GM18511 (cell line): Measurements from ENCODE around the gene XRN2.
"Not testable (repeated sequence)": the region's sequence is repeated elsewhere in the genome, so short reads cannot be mapped to it uniquely, and the experiment has no call there.

Experiments
- ATAC-seq: cut with Tn5 transposase; IDR thresholded peaks from one replicate; pipeline ENCODE4 v1.9.1; 2021; ENCODE audit warnings: mild to moderate bottlenecking, moderate library complexity; ENCODE audit not compliant: unreplicated experiment

The XRN2 gene

GRCh38 chr20:21387528-21387927 is 84.4 kb downstream of the XRN2 start:
- no peak for ATAC-seq

- ATAC-seq, result no peak
Measured at GRCh38 chr20:21388566-21388965, 85.4 kb downstream of the XRN2 start.

GRCh38 chr20:21389368-21389767 is 86.2 kb downstream of the XRN2 start:
- ATAC-seq, result no peak

GRCh38 chr20:21390768-21391167 is 87.6 kb downstream of the XRN2 start:
- ATAC-seq, result no peak

- no peak for ATAC-seq
Measured at GRCh38 chr20:21391185-21391971, 88.2 kb downstream of the XRN2 start.

- ATAC-seq, result no peak
Measured at GRCh38 chr20:21391972-21392352, 88.8 kb downstream of the XRN2 start.

GRCh38 chr20:21393166-21393565 is 90.0 kb downstream of the XRN2 start:
- no peak for ATAC-seq

GRCh38 chr20:21393816-21394519 is 90.8 kb downstream of the XRN2 start:
- ATAC-seq, result no peak

- no peak for ATAC-seq
Measured at GRCh38 chr20:21394551-21394950, 91.4 kb downstream of the XRN2 start.

GRCh38 chr20:21395051-21395665 is 92.0 kb downstream of the XRN2 start:
- ATAC-seq, result no peak

GRCh38 chr20:21395666-21396598 is 92.8 kb downstream of the XRN2 start:
- no peak for ATAC-seq

- ATAC-seq, result no peak
Measured at GRCh38 chr20:21396599-21397340, 93.6 kb downstream of the XRN2 start.

GRCh38 chr20:21397341-21398108 is 94.4 kb downstream of the XRN2 start, which contains the start of gene NKX2-4:
NKX2-4 (minus strand) TSS chr20:21397526; CDS start chr20:21397399, 127 bp downstream.
- no peak for ATAC-seq

- no peak for ATAC-seq
Measured at GRCh38 chr20:21398109-21399004, 95.2 kb downstream of the XRN2 start.

GRCh38 chr20:21399005-21399475 is 95.9 kb downstream of the XRN2 start:
- ATAC-seq, result no peak

- no peak for ATAC-seq
Measured at GRCh38 chr20:21411725-21412124, 108.6 kb downstream of the XRN2 start.

- not testable (repeated sequence) for ATAC-seq
Measured at GRCh38 chr20:21413996-21414395, 110.9 kb downstream of the XRN2 start.

GRCh38 chr20:21419147-21419546 is 116.0 kb downstream of the XRN2 start:
- ATAC-seq, result not testable (repeated sequence)
